HG02870 (cell line): ENCODE measurements around the gene LAMA5.

Experiments
- ATAC-seq: cut with Tn5 transposase; IDR thresholded peaks from one replicate; pipeline ENCODE4 v1.9.1; 2021; ENCODE audit warnings: mild to moderate bottlenecking, moderate library complexity; ENCODE audit not compliant: unreplicated experiment

The LAMA5 gene

DNA sequence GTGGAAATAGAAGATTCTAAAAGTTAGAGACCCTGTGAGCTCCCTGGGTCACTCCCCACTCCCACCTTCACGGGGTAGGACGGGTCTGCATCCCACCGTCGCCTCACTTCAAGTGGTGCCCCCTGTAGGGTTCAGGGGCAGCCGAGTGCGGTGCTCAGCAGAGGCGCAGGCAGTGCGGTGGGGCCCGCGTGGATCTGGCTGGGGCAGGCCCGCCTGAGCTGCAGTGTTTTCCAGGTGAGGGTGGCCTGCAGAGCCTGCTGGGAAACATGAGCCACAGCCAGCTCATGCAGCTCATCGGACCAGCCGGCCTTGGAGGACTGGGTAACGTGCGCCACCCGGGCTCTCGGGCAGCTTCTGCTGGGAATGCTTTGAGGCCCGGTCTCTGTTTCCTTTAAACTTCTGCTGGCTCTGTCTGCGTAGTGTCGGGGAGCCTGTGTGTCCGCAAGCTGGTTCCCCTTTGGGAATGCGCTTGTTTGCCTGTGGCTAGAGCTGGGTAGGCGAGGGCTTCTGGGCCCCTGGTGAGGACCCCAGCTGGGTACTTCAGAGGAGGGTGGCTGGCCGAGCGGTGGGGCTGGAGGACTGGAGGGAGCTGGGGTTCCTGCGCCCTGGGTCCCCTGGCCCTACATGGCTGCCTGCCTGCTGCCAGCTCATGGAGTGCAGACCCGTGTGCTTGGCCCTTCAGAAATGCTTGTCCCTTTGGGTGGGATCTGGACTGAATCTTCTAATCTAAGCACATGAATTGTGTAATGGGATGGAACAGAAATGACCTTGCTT, 60.5 kb downstream of the LAMA5 start:
- ATAC-seq, result no peak

DNA sequence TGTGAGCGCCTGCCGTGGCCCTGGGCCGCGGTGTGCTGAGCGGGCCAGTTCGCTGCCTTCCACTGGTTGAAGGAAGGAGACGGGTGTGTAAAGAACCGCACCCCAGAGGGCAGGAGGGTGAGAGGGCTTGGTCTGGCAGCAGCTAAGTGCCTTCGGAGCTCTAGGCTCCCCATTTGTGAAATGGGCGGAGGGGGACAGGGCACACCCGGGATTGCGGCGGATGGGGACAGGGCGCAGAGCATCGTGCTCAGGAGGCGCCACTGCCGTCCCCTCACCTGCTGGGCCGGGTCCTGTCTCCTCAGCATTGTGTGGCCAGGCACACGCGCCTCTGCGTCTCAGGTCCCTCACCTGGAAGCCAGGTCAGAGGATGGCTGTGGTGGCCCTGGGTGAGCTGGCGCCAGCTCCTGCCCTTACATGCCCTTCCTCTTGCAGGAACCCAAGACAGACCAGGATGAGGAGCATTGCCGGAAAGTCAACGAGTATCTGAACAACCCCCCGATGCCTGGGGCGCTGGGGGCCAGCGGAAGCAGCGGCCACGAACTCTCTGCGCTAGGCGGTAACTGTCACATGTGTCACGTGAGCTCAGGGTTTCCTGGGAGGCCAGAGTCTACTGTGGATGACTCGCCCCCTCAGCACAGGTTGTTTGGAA, 61.2 kb downstream of the LAMA5 start:
- ATAC-seq, result no peak

DNA sequence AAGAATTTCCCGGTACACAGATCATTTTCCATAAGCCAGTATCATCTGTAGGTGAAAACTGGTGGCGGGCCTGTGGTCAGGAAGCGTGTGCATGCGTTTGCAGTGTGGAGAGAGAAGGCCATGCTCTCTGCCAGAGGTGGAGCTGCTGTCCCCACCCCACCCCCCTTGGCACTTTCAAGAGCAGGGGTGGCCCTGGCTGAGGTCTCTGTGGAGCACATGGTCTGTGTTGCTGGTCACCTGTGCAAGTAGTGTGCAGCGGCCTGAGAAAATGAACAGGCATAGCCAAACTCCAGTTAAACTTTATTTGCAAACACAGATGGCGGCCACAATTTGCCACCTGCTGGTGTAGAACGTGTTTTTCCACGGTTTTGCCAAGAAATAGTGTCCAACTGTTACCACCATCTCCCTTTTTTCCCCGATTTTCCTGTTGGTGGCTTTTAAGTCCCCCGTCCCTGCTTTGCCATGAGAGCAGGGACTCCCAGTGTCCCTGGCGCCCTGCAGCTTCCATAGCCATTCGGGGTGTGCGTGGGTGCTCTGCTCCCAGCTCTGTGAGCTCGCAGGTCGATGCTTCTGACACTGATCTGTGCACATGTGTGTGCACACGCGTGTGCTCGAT, 61.9 kb downstream of the LAMA5 start:
- no peak for ATAC-seq

DNA sequence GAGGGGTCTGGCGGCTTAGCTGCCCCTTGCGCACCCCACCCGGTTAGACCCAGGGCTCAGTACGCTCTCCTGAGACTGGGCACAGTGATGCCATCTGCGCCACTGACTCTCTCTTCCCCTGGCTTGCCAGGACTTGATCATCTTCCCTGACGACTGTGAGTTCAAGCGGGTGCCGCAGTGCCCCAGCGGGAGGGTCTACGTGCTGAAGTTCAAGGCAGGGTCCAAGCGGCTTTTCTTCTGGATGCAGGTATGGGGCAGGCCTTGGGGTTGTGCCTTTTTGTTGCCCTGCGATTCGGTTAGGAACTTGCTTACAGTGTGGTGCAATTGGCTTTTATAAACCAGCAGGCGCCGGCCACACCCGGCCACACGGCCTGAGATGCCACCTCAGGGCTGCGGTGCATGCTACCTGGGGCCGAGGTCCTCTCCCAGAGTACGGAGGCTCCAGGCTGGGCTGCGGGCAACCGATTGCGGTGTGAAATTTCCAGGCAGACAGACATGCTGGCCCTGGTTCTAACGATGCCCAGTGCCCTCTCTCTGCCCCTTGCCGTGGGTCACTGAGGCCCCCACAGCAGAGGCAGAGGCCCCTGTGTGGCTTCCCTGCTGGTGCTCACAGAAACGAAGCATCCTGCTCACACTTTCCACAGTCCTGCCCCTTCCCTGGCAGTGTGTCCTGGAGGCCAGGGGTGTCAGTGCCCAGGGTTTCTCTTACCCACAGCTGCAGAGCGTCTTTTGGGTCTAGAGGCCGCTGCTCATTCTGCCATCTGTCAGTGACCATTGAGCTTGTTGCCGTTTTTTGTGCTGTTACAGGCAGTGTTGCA, 62.6 kb downstream of the LAMA5 start:
- no peak for ATAC-seq

DNA sequence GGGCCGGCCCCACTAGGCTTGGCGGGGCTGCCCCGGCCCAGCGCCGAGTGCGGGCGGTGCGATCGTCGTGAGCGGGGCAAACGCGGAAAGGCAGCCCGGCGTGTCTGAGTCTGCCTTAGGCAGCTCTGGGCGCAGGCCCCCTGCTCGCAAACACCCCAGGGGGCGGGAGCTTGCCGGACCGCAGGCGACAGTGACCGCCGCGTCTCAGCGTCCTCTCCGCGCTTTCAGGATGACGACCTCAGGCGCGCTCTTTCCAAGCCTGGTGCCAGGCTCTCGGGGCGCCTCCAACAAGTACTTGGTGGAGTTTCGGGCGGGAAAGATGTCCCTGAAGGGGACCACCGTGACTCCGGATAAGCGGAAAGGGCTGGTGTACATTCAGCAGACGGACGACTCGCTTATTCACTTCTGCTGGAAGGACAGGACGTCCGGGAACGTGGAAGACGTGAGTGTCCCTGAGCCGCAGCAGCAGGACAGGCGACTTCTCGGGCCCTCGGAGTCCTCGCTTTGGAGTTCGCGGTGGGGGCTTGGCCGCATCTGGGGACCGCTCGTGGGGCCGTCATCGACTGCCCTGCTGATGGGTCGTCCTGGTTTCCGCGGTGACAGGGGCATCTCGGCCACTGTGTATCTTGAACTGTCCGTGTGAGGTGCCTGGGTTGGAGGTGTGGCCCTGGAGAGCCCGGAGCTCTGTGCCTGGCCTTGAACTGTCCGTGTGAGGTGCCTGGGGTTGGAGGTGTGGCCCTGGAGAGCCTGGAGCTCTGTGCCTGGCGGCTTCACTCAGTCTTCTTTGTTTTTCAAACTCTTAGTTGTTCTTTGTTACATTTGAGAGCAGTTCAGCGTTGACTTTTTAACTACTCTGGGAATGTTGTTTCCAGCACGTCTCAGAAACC, 63.5 kb downstream of the LAMA5 start:
- ATAC-seq, result no peak

DNA sequence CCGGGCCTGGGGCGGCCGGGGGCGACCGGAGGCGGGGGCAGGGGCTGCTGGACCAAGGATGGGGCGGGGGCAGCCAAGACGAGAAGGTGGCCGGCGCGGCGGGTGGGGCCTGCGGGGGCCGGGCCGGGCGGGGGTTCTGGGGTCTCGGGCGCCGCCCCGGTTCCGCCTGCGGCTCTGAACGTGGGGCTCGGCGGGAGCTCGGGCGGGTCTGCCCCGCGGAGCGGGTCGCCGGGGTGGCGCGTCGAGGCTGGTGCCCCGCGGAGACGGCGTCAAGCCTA, 64.1 kb downstream of the LAMA5 start:
- ATAC-seq, result no peak

DNA sequence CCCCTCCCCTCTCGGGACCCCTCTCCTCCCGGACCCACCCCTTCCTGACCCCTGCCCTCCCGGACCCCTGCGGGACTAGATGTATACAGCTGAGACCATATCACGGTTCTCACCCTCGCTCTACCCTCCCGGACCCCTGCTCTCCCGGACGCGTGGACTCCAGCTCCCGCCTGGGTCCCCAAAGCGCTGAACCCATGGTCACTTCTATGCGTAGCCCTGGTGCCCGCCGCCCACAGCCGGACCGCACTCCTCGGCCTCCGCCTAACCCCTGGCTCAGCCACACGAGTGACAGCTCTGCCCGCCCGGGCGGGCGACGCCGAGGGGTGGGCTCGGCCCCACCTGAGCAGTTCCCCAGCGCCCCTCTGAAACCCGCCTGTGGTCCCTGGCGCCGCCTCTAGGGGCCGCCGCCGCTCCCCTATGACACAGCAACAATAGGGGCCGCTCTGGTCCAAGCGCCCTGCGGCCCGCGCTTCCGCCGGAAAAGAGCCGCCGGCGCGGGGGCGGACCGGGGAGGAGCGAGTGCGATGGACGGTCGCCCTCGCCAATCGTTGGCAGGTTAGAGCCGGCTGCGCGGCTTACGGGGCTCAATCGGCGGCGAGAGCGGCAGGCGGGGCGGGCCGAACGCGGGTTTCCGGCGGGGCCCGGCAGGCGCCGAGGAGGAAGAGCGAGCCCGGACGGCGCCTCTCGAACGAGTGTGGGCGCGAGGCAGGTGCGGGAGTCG, 64.6 kb downstream of the LAMA5 start, which contains the start of gene ADRM1:
TSS of gene ADRM1 (plus strand) at position 657 of the 721 bp plus-strand sequence. CDS start 572 bp downstream, outside the sequence.
- ATAC-seq, result peak; percentile 81

DNA sequence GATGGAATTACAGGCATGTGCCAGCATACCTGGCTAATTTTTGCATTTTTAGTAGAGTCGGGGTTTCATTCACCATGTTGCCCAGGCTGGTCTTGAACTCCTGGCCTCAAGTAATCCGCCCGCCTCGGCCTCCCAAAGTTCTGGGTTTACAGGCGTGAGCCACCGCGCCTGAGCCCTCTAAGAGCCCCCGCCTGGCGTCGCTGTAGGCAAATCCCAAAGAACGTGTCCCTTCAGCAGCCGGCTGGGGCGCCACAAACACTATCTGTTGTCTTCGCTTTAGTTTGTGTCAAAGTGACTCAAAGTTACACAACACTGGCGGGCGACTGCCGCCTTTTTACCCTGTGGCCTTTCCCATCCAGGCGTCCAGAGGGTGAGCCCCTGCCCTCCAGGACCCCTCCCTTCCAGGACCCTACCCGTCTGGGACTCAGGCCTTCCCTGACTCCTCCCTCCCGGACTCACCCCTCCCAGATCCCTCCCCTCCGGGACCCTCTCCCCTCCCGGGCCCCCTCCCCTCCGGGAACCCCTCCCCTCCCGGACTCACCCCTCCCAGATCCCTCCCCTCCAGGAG, 65.3 kb downstream of the LAMA5 start:
- ATAC-seq, result peak; percentile 41

DNA sequence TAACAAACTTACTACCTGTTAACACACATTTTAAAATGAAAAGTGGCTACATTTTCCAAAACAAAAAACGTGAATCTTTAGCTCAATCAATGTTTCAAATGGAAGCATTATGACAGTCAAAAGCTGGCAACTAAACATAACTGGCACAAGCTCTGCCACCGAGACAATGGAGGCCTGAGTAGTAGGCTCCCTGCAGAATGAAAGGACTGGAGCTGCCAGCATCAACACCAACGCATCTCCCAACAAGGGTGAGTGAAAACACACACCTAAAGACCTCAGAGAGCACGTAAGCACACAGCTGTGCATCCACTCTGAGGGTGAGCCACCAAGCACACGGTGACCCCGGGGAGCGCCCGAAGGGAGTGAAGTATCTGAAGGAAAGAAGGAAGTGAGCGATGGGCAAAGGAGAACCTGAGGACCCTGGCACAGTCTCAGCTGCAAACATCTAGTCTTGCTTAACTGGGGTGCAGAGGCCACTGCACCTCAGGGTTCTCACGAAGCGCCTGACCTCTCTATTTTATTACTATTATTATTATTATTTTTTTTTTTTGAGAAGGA, 65.9 kb downstream of the LAMA5 start:
- ATAC-seq, result no peak

DNA sequence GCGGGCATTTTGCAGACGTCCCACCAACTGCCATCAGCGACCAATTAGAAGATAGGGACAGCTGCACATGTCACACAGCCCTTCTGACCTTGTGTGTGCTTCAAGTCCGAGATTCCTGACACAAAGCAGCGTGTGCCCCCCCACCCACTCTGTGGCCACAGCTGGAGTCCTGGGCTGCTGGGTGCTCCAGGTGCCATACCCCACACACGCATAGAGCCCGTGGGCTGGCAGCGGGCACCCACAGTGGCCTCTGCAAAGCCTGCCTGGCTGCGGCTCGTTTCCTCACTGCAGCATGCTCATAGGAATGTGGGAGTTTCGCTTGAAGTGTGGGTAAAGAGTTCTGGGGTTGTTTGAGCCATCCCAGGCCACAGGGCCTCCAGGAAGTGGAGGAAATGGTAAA, 66.8 kb downstream of the LAMA5 start:
- ATAC-seq, result no peak

DNA sequence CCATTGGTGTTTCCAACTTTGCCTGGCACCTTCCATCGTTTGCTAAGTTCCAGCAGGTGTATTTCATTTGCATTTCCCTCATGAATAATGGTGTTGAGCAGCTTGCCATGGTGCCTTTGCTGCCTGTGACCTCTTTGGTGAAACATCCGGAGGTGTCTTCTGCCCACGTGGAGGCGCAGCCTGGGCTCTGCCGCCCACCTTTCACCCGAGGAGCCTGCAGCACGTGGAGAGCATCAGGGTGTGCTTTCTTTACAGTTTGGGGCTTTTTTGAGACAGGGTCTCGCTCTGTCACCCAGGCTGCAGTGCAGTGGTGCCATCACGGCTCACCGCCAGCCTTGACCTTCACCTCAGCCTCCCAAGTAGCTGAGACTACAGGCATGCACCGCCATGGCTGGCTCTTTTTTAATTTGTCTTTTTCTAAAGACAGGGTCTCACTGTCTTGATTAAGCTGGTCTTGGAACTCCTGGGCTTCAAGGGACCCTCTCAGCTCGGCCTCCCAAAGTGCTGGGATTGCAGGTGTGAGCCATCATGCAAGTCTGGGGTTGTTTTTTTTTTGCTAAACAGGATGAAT, 67.4 kb downstream of the LAMA5 start:
- no peak for ATAC-seq

DNA sequence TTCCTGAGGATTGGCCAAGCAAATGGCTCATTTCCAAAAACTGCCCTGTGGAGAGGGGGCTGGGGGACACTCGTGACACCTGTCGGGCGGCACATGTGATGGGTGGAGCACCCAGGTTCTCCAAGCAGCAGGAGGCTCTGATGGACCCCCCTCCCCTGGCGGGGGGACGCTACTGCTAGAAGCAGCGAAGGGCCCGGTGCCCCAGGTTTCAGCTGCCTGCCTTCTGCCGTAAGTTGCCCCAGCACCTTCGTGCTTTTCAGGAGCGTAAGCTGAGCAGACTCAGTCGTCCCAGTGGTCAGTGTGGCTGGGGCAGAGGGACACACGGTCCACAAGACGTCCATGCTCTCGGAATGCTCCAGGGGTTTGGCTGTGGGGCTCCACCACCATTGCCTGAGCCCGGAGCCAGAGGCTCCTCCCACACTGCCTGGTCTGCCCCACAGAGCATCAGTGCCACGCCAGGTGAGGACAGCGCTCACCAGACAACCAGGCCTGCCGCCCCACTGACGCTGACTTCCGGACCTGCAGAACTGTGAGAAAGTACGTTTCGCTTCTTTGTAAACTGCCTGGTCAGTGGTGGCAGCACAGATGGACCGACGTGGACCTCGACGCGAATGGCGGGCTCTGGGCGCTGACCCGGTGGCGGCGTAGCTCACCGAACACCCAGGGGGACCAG, 68.4 kb downstream of the LAMA5 start:
- no peak for ATAC-seq

DNA sequence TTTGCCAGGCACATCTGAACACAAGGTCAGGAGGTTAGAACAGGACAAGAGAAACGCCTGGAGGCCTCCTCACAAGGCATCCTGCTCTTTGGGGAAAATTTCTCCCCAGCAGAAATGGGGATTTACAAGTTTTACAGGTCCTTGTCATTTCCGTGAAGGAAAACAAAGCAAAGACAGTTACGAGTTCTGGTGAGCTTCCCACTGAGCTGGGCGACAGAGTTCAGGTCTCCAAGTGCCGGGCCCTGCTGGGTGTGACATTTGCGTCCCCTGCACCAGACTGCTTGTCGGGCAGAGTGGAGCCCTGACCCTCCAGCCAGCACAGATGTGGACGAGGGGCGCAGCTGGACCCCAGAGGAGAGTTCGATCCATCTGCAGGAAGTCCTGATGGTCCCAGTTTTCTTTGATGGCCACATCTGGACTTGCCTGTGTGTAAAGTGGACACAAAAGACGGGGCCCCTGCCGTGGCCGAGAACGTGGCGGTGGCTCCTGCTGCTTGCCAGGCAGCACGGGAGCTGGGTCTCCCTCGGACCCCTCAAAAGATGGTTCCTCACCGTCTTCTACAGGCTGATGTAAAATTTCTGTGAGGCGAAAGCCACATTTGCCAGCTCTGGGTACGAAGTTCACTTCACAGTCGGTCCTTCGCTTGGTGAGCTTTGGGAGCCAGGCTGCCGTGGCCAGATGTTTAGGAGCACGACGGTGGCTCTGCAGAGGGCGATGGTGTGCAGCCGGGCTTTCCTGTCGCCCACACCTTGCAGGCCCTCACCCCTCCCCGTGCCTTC, 69.5 kb downstream of the LAMA5 start:
- no peak for ATAC-seq

DNA sequence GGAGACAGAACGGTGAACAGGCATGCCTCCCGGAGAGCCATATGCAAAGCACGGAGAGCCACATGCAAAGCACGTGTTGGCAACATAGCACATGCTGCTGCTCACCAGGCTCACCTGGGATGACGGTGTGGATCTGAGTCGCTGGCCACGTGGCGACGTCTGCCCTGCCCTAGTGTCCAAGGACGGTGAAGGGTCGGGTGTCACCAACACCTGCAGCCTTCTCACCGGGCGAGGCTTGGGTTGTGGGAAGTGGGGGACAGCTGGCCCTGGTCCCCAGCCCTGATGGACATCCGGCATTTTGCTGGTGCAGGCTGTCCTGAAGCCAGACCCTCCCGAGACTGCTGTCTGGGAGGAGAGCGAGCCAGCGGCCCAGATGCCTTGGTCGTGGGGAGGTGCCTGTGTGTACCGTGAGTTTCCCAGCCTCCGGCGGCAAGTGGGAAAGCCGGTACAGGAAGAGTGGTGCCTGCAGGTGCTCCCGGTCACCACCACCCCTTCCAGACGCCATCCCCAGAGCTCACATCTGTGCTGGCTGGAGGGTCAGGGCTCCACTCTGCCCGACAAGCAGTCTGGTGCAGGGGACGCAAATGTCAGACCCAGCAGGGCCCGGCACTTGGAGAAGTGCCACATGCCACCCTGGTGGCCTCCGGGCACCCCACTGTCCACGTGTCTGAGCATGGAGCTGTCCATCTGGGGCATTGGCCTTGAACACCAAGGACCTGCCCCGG, 70.2 kb downstream of the LAMA5 start:
- no peak for ATAC-seq

DNA sequence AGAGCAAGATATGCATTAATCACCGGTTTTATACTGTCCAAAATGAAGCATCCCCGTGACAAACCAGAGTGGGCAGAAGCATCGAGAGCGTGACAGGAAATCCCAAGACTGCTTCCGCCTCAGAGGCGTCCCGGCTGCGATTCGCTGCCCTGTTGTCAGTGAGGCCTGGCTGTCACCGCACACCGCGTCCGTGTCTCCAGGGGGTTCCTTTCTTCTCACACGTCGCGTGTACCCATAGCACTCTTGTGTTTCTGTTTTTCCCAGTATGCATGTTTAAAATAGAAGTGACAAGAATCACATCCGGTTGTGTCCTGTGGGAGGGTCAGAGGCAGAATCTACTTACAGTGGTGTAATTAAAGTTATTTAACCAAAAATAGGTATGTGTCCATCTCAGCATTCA, 72.6 kb downstream of the LAMA5 start:
- ATAC-seq, result no peak

DNA sequence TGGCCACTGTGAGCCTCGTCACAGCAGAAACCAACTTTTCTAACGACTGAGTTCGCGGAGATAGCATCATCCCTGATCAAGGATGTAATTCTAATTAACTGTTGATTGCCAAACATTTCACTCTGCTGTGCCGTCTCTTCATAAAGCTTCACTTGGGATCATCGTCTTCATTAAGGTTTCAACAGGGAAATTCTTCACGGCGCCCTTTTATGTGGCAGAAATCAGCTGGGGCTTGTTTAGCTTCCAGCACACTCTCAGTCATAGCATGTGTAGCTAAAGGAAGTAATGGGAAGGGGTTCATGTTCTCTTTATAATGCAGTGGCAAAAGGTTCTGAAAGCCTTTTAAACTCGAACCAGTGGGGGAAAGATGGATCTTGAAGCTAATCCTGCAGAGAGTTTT, 73.2 kb downstream of the LAMA5 start:
- no peak for ATAC-seq
